H9 (cell line): Measurements from ENCODE around the gene RBPJ. TPM values are rescaled to one million over a fixed set of nuclear protein-coding genes. Genes with fewer than 3 reads are reported as not detected.

Source experiments
- DNase-seq: peaks from one replicate; pipeline ENCODE4 v3.0.0-alpha.2; 2017
- H2AFZ ChIP-seq: one replicate; pipeline ENCODE4 v1.6.1; 2013; ENCODE audit warnings: mild to moderate bottlenecking, low read length, control low read depth, moderate library complexity
- H2AK5ac ChIP-seq: 2 replicates; pipeline ENCODE4 v1.6.1; 2013; ENCODE audit warnings: low read length, control low read depth, mixed read lengths; ENCODE audit not compliant: insufficient read length
- H2BK120ac ChIP-seq: one replicate; pipeline ENCODE4 v1.6.1; 2013; ENCODE audit warnings: low read depth, mild to moderate bottlenecking, low read length, control low read depth, inconsistent platforms; ENCODE audit not compliant: poor library complexity, severe bottlenecking
- H2BK12ac ChIP-seq: 2 replicates; pipeline ENCODE4 v1.6.1; 2013; ENCODE audit warnings: low read length, control low read depth, mixed read lengths, low read depth; ENCODE audit not compliant: insufficient read length
- H2BK15ac ChIP-seq: 2 replicates; pipeline ENCODE4 v1.6.1; 2013; ENCODE audit warnings: low read depth, low read length, control low read depth
- H2BK20ac ChIP-seq: one replicate; pipeline ENCODE4 v1.6.1; 2013; ENCODE audit warnings: low read depth, mild to moderate bottlenecking, low read length, control low read depth, inconsistent platforms; ENCODE audit not compliant: poor library complexity, severe bottlenecking
- H2BK5ac ChIP-seq: 2 replicates; pipeline ENCODE4 v1.6.1; 2013; ENCODE audit warnings: low read length, control low read depth, mixed read lengths; ENCODE audit not compliant: insufficient read length
- H3K14ac ChIP-seq: 2 replicates; pipeline ENCODE4 v1.6.1; 2013; ENCODE audit warnings: low read length, control low read depth; ENCODE audit not compliant: insufficient read depth
- H3K18ac ChIP-seq: 2 replicates; pipeline ENCODE4 v1.6.1; 2013; ENCODE audit warnings: low read depth, mild to moderate bottlenecking, mixed read lengths, low read length, control low read depth; ENCODE audit not compliant: insufficient read length
- H3K23ac ChIP-seq: 2 replicates; pipeline ENCODE4 v1.6.1; 2013; ENCODE audit warnings: low read length, control low read depth, mixed read lengths, low read depth; ENCODE audit not compliant: insufficient read length
- H3K23me2 ChIP-seq: 2 replicates; pipeline ENCODE4 v1.6.1; 2013; ENCODE audit warnings: low read depth, mild to moderate bottlenecking, mixed read lengths, low read length, control low read depth; ENCODE audit not compliant: insufficient read length, poor library complexity, severe bottlenecking
- H3K27ac ChIP-seq: 2 replicates; pipeline ENCODE4 v1.5.1; 2013; ENCODE audit warnings: low read length, control low read depth, mixed read lengths, low read depth; ENCODE audit not compliant: insufficient read length
- H3K27me3 ChIP-seq: 2 replicates; pipeline ENCODE4 v1.6.1; 2013; ENCODE audit warnings: low read length, control low read depth, inconsistent platforms; ENCODE audit not compliant: insufficient read depth
- H3K4ac ChIP-seq: 2 replicates; pipeline ENCODE4 v1.6.1; 2013; ENCODE audit warnings: low read depth, mild to moderate bottlenecking, control low read depth, inconsistent platforms, low read length, moderate library complexity
- H3K4me1 ChIP-seq: 2 replicates; pipeline ENCODE4 v1.6.1; 2013; ENCODE audit warnings: low read length, control low read depth, inconsistent platforms; ENCODE audit not compliant: insufficient read depth
- H3K4me2 ChIP-seq: 2 replicates; pipeline ENCODE4 v1.6.1; 2013; ENCODE audit warnings: low read length, control low read depth, mixed read lengths; ENCODE audit not compliant: insufficient read length, insufficient read depth
- H3K56ac ChIP-seq: 2 replicates; pipeline ENCODE4 v1.6.1; 2013; ENCODE audit warnings: low read depth, mild to moderate bottlenecking, mixed read lengths, low read length, control low read depth; ENCODE audit not compliant: insufficient read length
- H3K79me1 ChIP-seq: 2 replicates; pipeline ENCODE4 v1.6.1; 2013; ENCODE audit warnings: low read depth, mild to moderate bottlenecking, moderate library complexity, low read length, control low read depth, inconsistent platforms; ENCODE audit not compliant: insufficient read depth, poor library complexity, severe bottlenecking
- H3K79me2 ChIP-seq: 2 replicates; pipeline ENCODE4 v1.6.1; 2013; ENCODE audit warnings: low read length, control low read depth, inconsistent platforms; ENCODE audit not compliant: insufficient read depth
- H3K9ac ChIP-seq: 2 replicates; pipeline ENCODE4 v1.6.1; 2013; ENCODE audit warnings: low read length, control low read depth, mixed read lengths; ENCODE audit not compliant: insufficient read length; ENCODE audit errors: extremely low read depth
- H3K9me3 ChIP-seq: one replicate; pipeline ENCODE4 v1.6.1; 2013; ENCODE audit warnings: low read depth, low read length, inconsistent platforms; ENCODE audit not compliant: control insufficient read depth
- H3T11ph ChIP-seq: one replicate; pipeline ENCODE4 v1.6.1; 2013; ENCODE audit warnings: mild to moderate bottlenecking, low read length, control low read depth, inconsistent platforms
- H4K20me1 ChIP-seq: one replicate; pipeline ENCODE4 v1.6.1; 2013; ENCODE audit not compliant: control insufficient read depth, insufficient read length, insufficient read depth
- H4K5ac ChIP-seq: 2 replicates; pipeline ENCODE4 v1.6.1; 2013; ENCODE audit warnings: low read depth, mild to moderate bottlenecking, mixed read lengths, low read length, control low read depth; ENCODE audit not compliant: insufficient read length
- H4K8ac ChIP-seq: replicated peaks from 2 replicates; pipeline ENCODE4 v1.6.1; 2013; ENCODE audit warnings: low read length, control low read depth, mixed read lengths, low read depth; ENCODE audit not compliant: insufficient read length
- H4K91ac ChIP-seq: 2 replicates; pipeline ENCODE4 v1.6.1; 2013; ENCODE audit warnings: low read depth, mild to moderate bottlenecking, moderate library complexity, mixed read lengths, low read length, control low read depth; ENCODE audit not compliant: insufficient read length
- H3K27ac Mint-ChIP-seq, 3 experiments: 2 replicates in 2 of 3; 3 replicates in 1 of 3; pipeline ENCODE4 v1.8.0; 2020 to 2021; ENCODE audit warnings: mixed read lengths in 3 of 3, mild to moderate bottlenecking in 1 of 3, moderate library complexity in 1 of 3
- H3K27me3 Mint-ChIP-seq: 2 replicates; pipeline ENCODE4 v1.8.0; 2021; ENCODE audit warnings: low read depth, mild to moderate bottlenecking, moderate library complexity, mixed read lengths
- H3K36me3 Mint-ChIP-seq, 3 experiments: 2 replicates in 2 of 3; 3 replicates in 1 of 3; pipeline ENCODE4 v1.8.0; 2020 to 2021; ENCODE audit warnings: low read depth in 3 of 3, mixed read lengths in 3 of 3; ENCODE audit not compliant: insufficient read depth in 1 of 3
- H3K4me1 Mint-ChIP-seq, 2 experiments: 2 replicates each; pipeline ENCODE4 v1.8.0; 2020; ENCODE audit warnings: mixed read lengths in 2 of 2
- H3K4me3 Mint-ChIP-seq, 2 experiments: 2 replicates in 1 of 2; 3 replicates in 1 of 2; pipeline ENCODE4 v1.8.0; 2020 to 2021; ENCODE audit warnings: mild to moderate bottlenecking in 2 of 2, mixed read lengths in 2 of 2, moderate library complexity in 1 of 2
- H3K9me3 Mint-ChIP-seq, 2 experiments: 2 replicates in 1 of 2; 3 replicates in 1 of 2; pipeline ENCODE4 v1.8.0; 2020; ENCODE audit warnings: mild to moderate bottlenecking in 2 of 2, mixed read lengths in 2 of 2, moderate library complexity in 1 of 2
- WGBS: extraction: QIAGEN DNeasy Blood & Tissue Kit; methylation state at CpG from one replicate; pipeline ENCODE4 v1.1.7; 2013; ENCODE audit warnings: missing lambda C conversion rate, low lambda C conversion rate, mixed read lengths; ENCODE audit not compliant: insufficient read length; ENCODE audit errors: extremely low coverage; 5-methylcytosine and 5-hydroxymethylcytosine counted together
- total RNA-seq: library from RNA; stranded (reverse); gene quantifications from 2 replicates; pipeline ENCODE4 v1.2.1, GENCODE V29; 2021
- TF ChIP-seq, protein P1 (sequence below): fragments of 200-600 bp; sonication (generic); conservative IDR thresholded peaks from 3 replicates; pipeline ENCODE4 v1.8.0; 2021; ENCODE audit warnings: antibody characterized with exemption, mild to moderate bottlenecking

RBPJ gene
- total RNA-seq, 1 experiment from 2014 or later: 166 TPM

DNA sequence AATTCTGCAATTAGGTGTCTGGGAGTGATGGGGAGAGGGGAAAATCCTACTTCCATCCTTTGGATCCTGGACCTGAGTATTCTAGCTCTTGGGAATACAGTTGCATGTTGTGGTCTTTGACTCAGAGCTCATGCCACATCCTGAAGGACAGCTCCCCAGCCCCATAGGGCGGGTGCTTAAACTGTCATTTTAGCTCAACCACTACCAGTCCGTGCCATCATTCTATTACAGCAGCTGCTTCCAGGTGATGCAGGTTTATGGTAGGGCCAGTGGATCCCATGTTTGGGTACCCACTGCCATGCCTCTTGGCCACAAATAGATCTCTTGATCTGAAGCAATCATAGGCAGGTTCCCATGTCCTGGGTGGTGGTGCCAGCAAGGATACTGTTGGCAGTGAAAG lies 134.8 kb downstream of the RBPJ start:
- H4K8ac ChIP-seq: no peak overlapping the region
- H2BK120ac ChIP-seq: no peak overlapping the region
- no peak overlapping the region for H2AFZ ChIP-seq
- no peak overlapping the region for H3K23ac ChIP-seq
- H2BK15ac ChIP-seq: no peak overlapping the region
- Mint-ChIP-seq H3K4me1 (peaks cover 16 to 20% of the 10 kb centered on the region in 2 experiments), H3K36me3 (peaks cover 0 to 6% (median 1%) of the 10 kb centered on the region in 3 experiments; a peak in 2 of 7 replicates), H3K27me3 (peaks cover 1% of the 10 kb centered on the region; the same call in 1 of the 2 replicates), H3K4me3 (no peak overlapping the region), H3K27ac (no peak overlapping the region), H3K9me3 (peaks cover 3 to 8% of the 10 kb centered on the region in 2 experiments)
- H2AK5ac ChIP-seq: no peak overlapping the region
- no CpG with 5 or more reads among the region's 2 CpGs for WGBS
- H3K18ac ChIP-seq: no peak overlapping the region
- H4K20me1 ChIP-seq: no peaks in the 10 kb centered on the region
- H4K91ac ChIP-seq: no peak overlapping the region
- no peaks in the 10 kb centered on the region for H3K23me2 ChIP-seq
- H3K9me3 ChIP-seq: no peaks in the 10 kb centered on the region
- no peaks in the 10 kb centered on the region for H3K79me2 ChIP-seq
- H3K14ac ChIP-seq: no peak overlapping the region
- DNase-seq: no peak
- TF ChIP-seq, protein P1, sequence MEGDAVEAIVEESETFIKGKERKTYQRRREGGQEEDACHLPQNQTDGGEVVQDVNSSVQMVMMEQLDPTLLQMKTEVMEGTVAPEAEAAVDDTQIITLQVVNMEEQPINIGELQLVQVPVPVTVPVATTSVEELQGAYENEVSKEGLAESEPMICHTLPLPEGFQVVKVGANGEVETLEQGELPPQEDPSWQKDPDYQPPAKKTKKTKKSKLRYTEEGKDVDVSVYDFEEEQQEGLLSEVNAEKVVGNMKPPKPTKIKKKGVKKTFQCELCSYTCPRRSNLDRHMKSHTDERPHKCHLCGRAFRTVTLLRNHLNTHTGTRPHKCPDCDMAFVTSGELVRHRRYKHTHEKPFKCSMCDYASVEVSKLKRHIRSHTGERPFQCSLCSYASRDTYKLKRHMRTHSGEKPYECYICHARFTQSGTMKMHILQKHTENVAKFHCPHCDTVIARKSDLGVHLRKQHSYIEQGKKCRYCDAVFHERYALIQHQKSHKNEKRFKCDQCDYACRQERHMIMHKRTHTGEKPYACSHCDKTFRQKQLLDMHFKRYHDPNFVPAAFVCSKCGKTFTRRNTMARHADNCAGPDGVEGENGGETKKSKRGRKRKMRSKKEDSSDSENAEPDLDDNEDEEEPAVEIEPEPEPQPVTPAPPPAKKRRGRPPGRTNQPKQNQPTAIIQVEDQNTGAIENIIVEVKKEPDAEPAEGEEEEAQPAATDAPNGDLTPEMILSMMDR: no peak
- H2BK12ac ChIP-seq: no peak overlapping the region
- no peak overlapping the region for H3T11ph ChIP-seq
- H3K4ac ChIP-seq: no peak overlapping the region
- H3K27ac ChIP-seq: no peak overlapping the region
- no peak overlapping the region for H3K4me2 ChIP-seq
- no peak overlapping the region for H3K9ac ChIP-seq
- no peaks in the 10 kb centered on the region for H3K4me1 ChIP-seq
- H3K27me3 ChIP-seq: no peaks in the 10 kb centered on the region
- H2BK20ac ChIP-seq: no peak overlapping the region
- no peaks in the 10 kb centered on the region for H3K79me1 ChIP-seq
- H4K5ac ChIP-seq: no peak overlapping the region
- H2BK5ac ChIP-seq: no peak overlapping the region
- H3K56ac ChIP-seq: no peak overlapping the region
